Activated CD8-positive, alpha-beta memory T cell treated with anti-CD3 and anti-CD28 coated beads, Interleukin-2, amount 50 U/mL, for 1 hour (primary cell): ENCODE results near the gene PIK3AP1.

Experiments used
- DNase-seq: peaks from one replicate; pipeline ENCODE4 v3.0.0-alpha.2; 2020; ENCODE audit errors: extremely low read depth

PIK3AP1 gene

GRCh38 chr10:96612055-96612830, 108.1 kb downstream of the PIK3AP1 start:
- no peak for DNase-seq

GRCh38 chr10:96610817-96611216, 109.5 kb downstream of the PIK3AP1 start:
- DNase-seq: no peak

GRCh38 chr10:96609510-96609909, 110.8 kb downstream of the PIK3AP1 start:
- DNase-seq: no peak

- no peak for DNase-seq
Observed at GRCh38 chr10:96608805-96609204, 111.5 kb downstream of the PIK3AP1 start.

- DNase-seq: no peak
Observed at GRCh38 chr10:96608262-96608661, 112.1 kb downstream of the PIK3AP1 start.

- no peak for DNase-seq
Observed at GRCh38 chr10:96606946-96607345, 113.4 kb downstream of the PIK3AP1 start.

GRCh38 chr10:96606216-96606615, 114.1 kb downstream of the PIK3AP1 start:
- no peak for DNase-seq

- no peak for DNase-seq
Observed at GRCh38 chr10:96600337-96600736, 120.0 kb downstream of the PIK3AP1 start.

- no peak for DNase-seq
Observed at GRCh38 chr10:96598846-96599245, 121.5 kb downstream of the PIK3AP1 start.

- DNase-seq: no peak
Observed at GRCh38 chr10:96596422-96597407, 123.6 kb downstream of the PIK3AP1 start.

GRCh38 chr10:96595741-96596140, 124.6 kb downstream of the PIK3AP1 start:
- no peak for DNase-seq

GRCh38 chr10:96591946-96592345, 128.4 kb downstream of the PIK3AP1 start:
- no peak for DNase-seq

GRCh38 chr10:96588616-96589419, 131.5 kb downstream of the PIK3AP1 start:
- no peak for DNase-seq

- no peak for DNase-seq
Observed at GRCh38 chr10:96588060-96588554, 132.2 kb downstream of the PIK3AP1 start.

- DNase-seq: peak; percentile 44
Observed at GRCh38 chr10:96587264-96588059, 132.9 kb downstream of the PIK3AP1 start.

GRCh38 chr10:96586419-96587263, 133.7 kb downstream of the PIK3AP1 start, which contains the start of gene TM9SF3:
Gene TM9SF3 (minus strand): TSS chr10:96587012. CDS start chr10:96586835, 177 bp downstream.
- DNase-seq: peak; percentile 87

GRCh38 chr10:96585736-96586418, 134.4 kb downstream of the PIK3AP1 start:
- no peak for DNase-seq

GRCh38 chr10:96584474-96584873, 135.8 kb downstream of the PIK3AP1 start:
- no peak for DNase-seq

- no peak for DNase-seq
Observed at GRCh38 chr10:96584035-96584434, 136.3 kb downstream of the PIK3AP1 start.
